ENCODE data around the gene ZNF266. TPM values are rescaled to one million over a fixed set of nuclear protein-coding genes. Genes with fewer than 3 reads are reported as not detected.

Gene ZNF266
- total and polyA plus RNA-seq, 2 of the 8 experiments (the other 6 are each of a cell fraction or from before 2014, with no cell fraction given) = 6.6 to 15.3 TPM

DNA sequence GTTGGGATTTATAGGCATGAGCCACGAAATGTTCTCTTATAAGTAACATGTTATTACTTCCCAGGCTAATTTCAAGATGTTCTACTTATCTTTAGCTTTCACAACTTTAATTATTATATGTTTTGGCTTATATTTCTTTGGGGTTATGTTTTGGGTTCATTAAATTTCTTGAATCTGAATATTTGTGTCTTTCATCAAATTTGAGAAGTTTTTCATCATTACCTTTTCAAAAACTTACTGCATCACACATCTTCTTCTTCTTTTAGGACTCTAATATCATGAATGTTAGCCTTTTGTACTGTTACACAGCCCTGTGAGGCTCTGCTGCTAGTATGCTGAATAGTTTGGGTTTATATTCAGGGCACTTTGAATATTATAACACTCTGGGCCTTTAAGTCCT lies 9.7 kb upstream of the ZNF266 start:
- no peak overlapping the region for H2AFZ ChIP-seq (ENCODE audit: low read length)
- peaks cover 56 to 84% of the 10 kb centered on the region in 2 experiments for H3K9me3 ChIP-seq (ENCODE audit: insufficient read depth in 2 of 2, low read depth in 1 of 2, low read length in 1 of 2)
- no peak overlapping the region for H2BK20ac ChIP-seq (ENCODE audit: low read length)
- FAIRE-seq = no peak
- no peak overlapping the region for H3K27ac ChIP-seq (ENCODE audit: low read depth, low read length)
- WGBS, 2 experiments (ENCODE audit: extremely low coverage in 1 of 2, insufficient coverage in 1 of 2, insufficient read length in 1 of 2, insufficient replicate concordance in 2 of 2, low coverage in 1 of 2, low lambda C conversion rate in 2 of 2, missing lambda C conversion rate in 1 of 2) = 94% methylated on average over 1 of the region's 1 CpG; no CpG with 5 or more reads in 1 of the 2 experiments
- H4K20me1 ChIP-seq (replicated peaks in 1 of 2; ENCODE audit: control insufficient read depth in 1 of 2, insufficient read depth in 2 of 2, low read length in 2 of 2) = no peaks in the 10 kb centered on the region
- no peak overlapping the region for H3K14ac ChIP-seq (ENCODE audit: insufficient read length)
- H3K56ac ChIP-seq (replicated peaks; ENCODE audit: insufficient read length, low read depth, low read length) = no peak overlapping the region
- H3K79me1 ChIP-seq (ENCODE audit: low read depth, low read length) = no peaks in the 10 kb centered on the region
- H2BK15ac ChIP-seq (ENCODE audit: low read length) = no peak overlapping the region
- ChIA-PET POLR2A (ENCODE audit: partially characterized antibody) (interaction anchor here (0.6 kb wide), 1 partner anchor 216 kb away, joined by 3 read pairs; no protein-coding TSS in a partner anchor), CTCF (ENCODE audit: partially characterized antibody) (no interaction called here)
- no peaks in the 10 kb centered on the region for H3K27me3 ChIP-seq (replicated peaks in 1 of 4; ENCODE audit: control insufficient read depth in 3 of 4, extremely low read depth in 1 of 4, insufficient read depth in 3 of 4, low read length in 3 of 4)
- H2AK5ac ChIP-seq (ENCODE audit: low read depth, low read length) = no peak overlapping the region
- H3K4me3 ChIP-seq (ENCODE audit: extremely low read depth in 1 of 4, insufficient read depth in 2 of 4, low read depth in 3 of 4, low read length in 4 of 4) = no peak overlapping the region
- H3K4me2 ChIP-seq (ENCODE audit: insufficient read depth in 1 of 2, low read depth in 2 of 2, low read length in 2 of 2) = no peak overlapping the region
- H3K23me2 ChIP-seq (ENCODE audit: low read depth, low read length) = no peaks in the 10 kb centered on the region; the same call in 1 of the 2 replicates
- H2BK5ac ChIP-seq (ENCODE audit: low read depth, low read length) = no peak overlapping the region
- no peaks in the 10 kb centered on the region for H3K4me1 ChIP-seq (replicated peaks in 1 of 4; ENCODE audit: control insufficient read depth in 3 of 4, insufficient read depth in 4 of 4, low read length in 3 of 4)
- no peak overlapping the region for H2BK120ac ChIP-seq (replicated peaks; ENCODE audit: low read depth, low read length)
- DNase-seq (ENCODE audit: low read depth in 1 of 2, low spot score in 2 of 2) = no peak
- no peak overlapping the region for H4K8ac ChIP-seq (ENCODE audit: extremely low read depth, insufficient read depth, low read length)
- no peak overlapping the region for H4K5ac ChIP-seq (ENCODE audit: insufficient read length, low read depth, low read length)
- H3K23ac ChIP-seq (ENCODE audit: insufficient read length) = no peak overlapping the region
- no peak overlapping the region for H3K4ac ChIP-seq (replicated peaks; ENCODE audit: insufficient read length, low read depth, low read length)
- H3K9ac ChIP-seq (replicated peaks in 1 of 4; ENCODE audit: extremely low read depth in 1 of 4, low read depth in 3 of 4, low read length in 3 of 4) = no peak overlapping the region
- H3K79me2 ChIP-seq (ENCODE audit: control insufficient read depth in 1 of 2, insufficient read depth in 2 of 2, low read length in 2 of 2) = no peaks in the 10 kb centered on the region
- peaks cover 0 to 14% (median 3%) of the 10 kb centered on the region in 4 experiments; a peak in 5 of 8 replicates for H3K36me3 ChIP-seq (ENCODE audit: control insufficient read depth in 2 of 4, insufficient read depth in 4 of 4, low read length in 3 of 4)
- TF ChIP-seq POU5F1 (IDR thresholded peaks at IDR 0.05; ENCODE audit: low read depth, low read length) = no peak
- TF ChIP-seq HDAC6 (IDR thresholded peaks at IDR 0.05; ENCODE audit: low read depth, low read length) = no peak
- TF ChIP-seq SRF (IDR thresholded peaks at IDR 0.05; ENCODE audit: low read depth, low read length) = no peak
- no peak for TF ChIP-seq SP1 (IDR thresholded peaks at IDR 0.05; ENCODE audit: low read depth, low read length)
- TF ChIP-seq SAP30 (IDR thresholded peaks at IDR 0.05; ENCODE audit: insufficient read depth, insufficient replicate concordance, low read length) = no peak
- TF ChIP-seq KDM5A (IDR thresholded peaks at IDR 0.05; ENCODE audit: low read length) = no peak
- TF ChIP-seq, protein P1, sequence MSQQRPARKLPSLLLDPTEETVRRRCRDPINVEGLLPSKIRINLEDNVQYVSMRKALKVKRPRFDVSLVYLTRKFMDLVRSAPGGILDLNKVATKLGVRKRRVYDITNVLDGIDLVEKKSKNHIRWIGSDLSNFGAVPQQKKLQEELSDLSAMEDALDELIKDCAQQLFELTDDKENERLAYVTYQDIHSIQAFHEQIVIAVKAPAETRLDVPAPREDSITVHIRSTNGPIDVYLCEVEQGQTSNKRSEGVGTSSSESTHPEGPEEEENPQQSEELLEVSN (IDR thresholded peaks at IDR 0.05) = no peak
- TF ChIP-seq SIN3A (conservative IDR thresholded peaks at IDR 0.05 in 1 of 2, IDR thresholded peaks at IDR 0.05 in 1 of 2; ENCODE audit: low read depth in 1 of 2, low read length in 2 of 2) = no peak
- no peak for TF ChIP-seq FOSL1 (IDR thresholded peaks at IDR 0.05; ENCODE audit: insufficient read depth, low read depth, low read length)
- no peak for TF ChIP-seq ATF2 (IDR thresholded peaks at IDR 0.05; ENCODE audit: low read length)
- no peak for TF ChIP-seq ZNF274 (IDR thresholded peaks at IDR 0.05; ENCODE audit: borderline replicate concordance, extremely low read depth, low read length)
- TF ChIP-seq KDM1A (IDR thresholded peaks at IDR 0.05; ENCODE audit: borderline replicate concordance, low read length) = no peak
- no peak overlapping the region for H3K18ac ChIP-seq (ENCODE audit: extremely low read depth, low read length)
- H2BK12ac ChIP-seq (ENCODE audit: low read depth, low read length) = no peak overlapping the region
- no peak overlapping the region for H4K91ac ChIP-seq (replicated peaks; ENCODE audit: insufficient read length, low read length)
